Thymus (tissue), 11 donors: Measurements from ENCODE around the gene RNF208. TPM values are rescaled to one million over a fixed set of nuclear protein-coding genes. Genes with fewer than 3 reads are reported as not detected.

Experiments used
- DNase-seq, 9 donors: peaks; one replicate each; pipeline ENCODE4 v3.0.0-alpha.2; 2013; ENCODE audit warnings: low spot score in 9 of 9, low read depth in 6 of 9, missing footprints in 1 of 9
- H3K27ac ChIP-seq, 2 donors: one replicate each; pipeline ENCODE4 v1.5.1; 2013; ENCODE audit warnings: control low read depth in 1 of 2, low read depth in 1 of 2, low read length in 1 of 2, mild to moderate bottlenecking in 1 of 2, moderate library complexity in 1 of 2
- H3K27me3 ChIP-seq, 2 donors: one replicate each; pipeline ENCODE4 v1.5.1; 2013; ENCODE audit warnings: low read length in 1 of 2; ENCODE audit not compliant: control insufficient read depth in 2 of 2, insufficient read depth in 1 of 2
- H3K36me3 ChIP-seq, 2 donors: one replicate each; pipeline ENCODE4 v1.5.1; 2013; ENCODE audit warnings: low read length in 1 of 2, mild to moderate bottlenecking in 1 of 2, moderate library complexity in 1 of 2; ENCODE audit not compliant: control insufficient read depth in 2 of 2, insufficient read depth in 2 of 2
- H3K4me1 ChIP-seq, 2 donors: one replicate each; pipeline ENCODE4 v1.5.1; 2013; ENCODE audit warnings: low read length in 2 of 2; ENCODE audit not compliant: control insufficient read depth in 2 of 2, insufficient read depth in 2 of 2
- H3K4me3 ChIP-seq, 2 donors: one replicate each; pipeline ENCODE4 v1.5.1; 2013; ENCODE audit warnings: low read length in 2 of 2, control low read depth in 1 of 2, mild to moderate bottlenecking in 1 of 2
- H3K9me3 ChIP-seq, 2 donors: one replicate each; pipeline ENCODE4 v1.5.1; 2013; ENCODE audit warnings: low read length in 1 of 2, mild to moderate bottlenecking in 1 of 2; ENCODE audit not compliant: control insufficient read depth in 2 of 2, insufficient read depth in 1 of 2
- WGBS: extraction: QIAGEN DNeasy Blood & Tissue Kit; methylation state at CpG from one replicate; pipeline ENCODE4 v1.1.7; 2013; 5-methylcytosine and 5-hydroxymethylcytosine counted together
- polyA plus RNA-seq: library from polyadenylated mRNA; stranded (reverse); fragments of 200-250 nt; gene quantifications from one replicate; pipeline ENCODE4 v1.2.3, GENCODE V29; 2013
- total RNA-seq: library from RNA; stranded (reverse); fragments of 120-200 nt; gene quantifications from one replicate; pipeline ENCODE4 v1.2.4, GENCODE V29; 2013
- donor health status: healthy.

The RNF208 gene
- total and polyA plus RNA-seq, 2 donors, result 0.09 to 5.3 TPM

DNA sequence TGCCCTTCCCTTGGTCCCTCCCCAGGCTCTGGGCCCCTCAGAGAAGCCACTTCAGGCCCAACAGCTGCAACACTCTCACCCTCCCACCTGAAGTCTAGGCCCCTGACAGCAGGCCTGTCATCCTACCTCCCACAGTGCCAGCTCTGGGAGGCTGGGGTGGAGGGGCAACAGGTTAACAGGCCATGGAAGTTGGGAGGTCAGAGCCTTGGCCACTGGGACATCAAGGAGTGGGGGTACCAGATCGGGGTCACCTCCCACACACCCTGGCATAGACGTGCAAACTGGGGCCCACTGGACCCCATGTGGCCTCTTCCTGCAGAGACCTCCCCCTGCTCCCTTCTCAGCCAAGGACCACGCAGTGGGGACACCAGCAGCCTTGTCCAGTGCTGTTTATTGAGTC is 30.8 kb downstream of the RNF208 start:
- 95% methylated on average over 3 of the region's 3 CpGs for WGBS
- Histone ChIP-seq H3K36me3 (peaks cover 26 to 29% of the 10 kb centered on the region in 2 donors), H3K27ac (no peak overlapping the region), H3K27me3 (no peaks in the 10 kb centered on the region), H3K4me3 (no peak overlapping the region), H3K9me3 (no peaks in the 10 kb centered on the region), H3K4me1 (peaks cover 18 to 29% of the 10 kb centered on the region in 2 donors)
- no peak for DNase-seq

DNA sequence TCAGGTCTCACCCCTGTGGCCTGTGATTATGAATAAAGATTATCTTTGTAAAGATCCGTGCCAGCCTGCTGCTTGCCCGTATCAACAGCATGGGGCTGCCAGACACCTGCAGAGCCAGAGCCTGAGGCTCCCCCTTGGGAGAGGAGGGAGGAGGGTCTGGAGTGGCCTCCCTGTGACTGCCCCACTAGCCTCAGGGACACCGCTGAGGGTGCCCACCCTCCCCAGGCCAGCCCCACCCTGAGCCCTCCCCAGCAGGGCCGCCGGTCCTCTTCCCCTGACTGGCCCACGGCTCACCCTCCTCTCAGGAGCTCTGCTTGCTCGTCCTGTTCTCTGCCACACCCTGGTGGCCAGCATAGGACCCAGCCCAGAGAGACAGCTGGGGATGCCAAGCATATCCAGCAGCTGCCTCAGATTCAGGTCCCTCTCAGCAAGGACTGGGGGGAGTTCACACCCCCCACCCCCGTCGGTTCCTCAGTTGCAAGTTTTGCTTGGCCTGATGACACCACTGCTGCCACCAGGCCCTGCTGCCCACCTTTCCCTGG is 31.7 kb downstream of the RNF208 start:
- no peak overlapping the region for H3K27ac ChIP-seq
- WGBS, result 93% methylated on average over 9 of the region's 9 CpGs
- H3K4me3 ChIP-seq, result no peak overlapping the region
- peaks cover 18 to 29% of the 10 kb centered on the region in 2 donors for H3K4me1 ChIP-seq
- no peaks in the 10 kb centered on the region for H3K27me3 ChIP-seq
- H3K9me3 ChIP-seq, result no peaks in the 10 kb centered on the region
- H3K36me3 ChIP-seq, result peaks cover 26 to 38% of the 10 kb centered on the region in 2 donors
- DNase-seq, result no peak

DNA sequence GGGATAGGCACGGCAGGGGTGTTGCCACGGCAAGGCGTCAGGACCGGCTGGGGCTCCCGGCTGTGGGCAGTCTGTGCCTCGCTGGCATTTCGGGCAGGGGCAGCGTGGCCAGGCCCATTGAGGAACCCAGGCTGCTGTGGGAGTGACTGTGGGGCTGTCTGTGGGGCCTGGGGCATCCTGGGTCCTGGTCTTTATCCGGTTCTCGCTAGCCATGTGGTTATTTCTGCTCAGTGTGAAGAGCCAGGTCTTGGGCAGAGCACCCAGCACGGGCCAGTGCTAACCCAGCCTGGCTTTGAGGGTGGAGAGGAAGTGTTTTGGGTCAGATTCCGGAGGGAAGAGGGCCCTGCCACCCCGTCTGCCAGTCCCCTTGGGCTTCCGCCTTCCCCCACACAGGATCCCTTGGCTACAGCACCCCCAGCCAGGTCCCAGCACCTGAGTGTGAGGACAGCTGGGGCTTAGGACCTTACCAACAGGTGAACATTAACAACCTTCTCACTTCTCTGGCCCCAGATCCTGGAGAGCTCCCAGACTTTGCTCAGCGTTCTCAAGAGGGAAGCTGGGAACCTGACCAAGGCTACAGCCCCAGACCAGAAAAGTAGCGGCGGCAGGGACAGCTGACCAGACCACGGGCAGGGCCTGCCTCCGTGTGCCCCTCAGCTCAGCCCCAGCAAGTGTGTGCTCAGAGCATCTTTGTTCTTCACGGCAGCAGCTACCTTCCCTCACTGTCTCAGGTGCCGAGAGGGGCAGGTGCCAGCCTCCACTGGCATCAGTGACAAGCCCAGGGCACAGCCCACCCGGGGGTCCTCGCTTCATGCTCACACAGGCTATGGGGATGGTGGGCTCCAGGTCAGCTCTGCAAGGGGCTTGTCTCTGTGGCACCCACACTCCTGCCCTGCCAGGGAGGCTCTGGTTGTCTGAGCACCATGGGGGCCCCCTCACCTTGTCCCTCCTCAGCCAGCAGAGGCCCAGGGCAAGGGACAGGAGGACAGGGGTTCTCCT is 32.4 kb downstream of the RNF208 start:
- H3K4me3 ChIP-seq, result peak overlapping the region; percentile 90 to 99
- 47% methylated on average over 23 of the region's 23 CpGs for WGBS
- no peaks in the 10 kb centered on the region for H3K9me3 ChIP-seq
- H3K27me3 ChIP-seq, result no peaks in the 10 kb centered on the region
- H3K27ac ChIP-seq, result peak overlapping the region; percentile 76 to 95
- peaks cover 30 to 46% of the 10 kb centered on the region in 2 donors for H3K36me3 ChIP-seq
- peaks cover 18 to 26% of the 10 kb centered on the region in 2 donors for H3K4me1 ChIP-seq
- no peak for DNase-seq

DNA sequence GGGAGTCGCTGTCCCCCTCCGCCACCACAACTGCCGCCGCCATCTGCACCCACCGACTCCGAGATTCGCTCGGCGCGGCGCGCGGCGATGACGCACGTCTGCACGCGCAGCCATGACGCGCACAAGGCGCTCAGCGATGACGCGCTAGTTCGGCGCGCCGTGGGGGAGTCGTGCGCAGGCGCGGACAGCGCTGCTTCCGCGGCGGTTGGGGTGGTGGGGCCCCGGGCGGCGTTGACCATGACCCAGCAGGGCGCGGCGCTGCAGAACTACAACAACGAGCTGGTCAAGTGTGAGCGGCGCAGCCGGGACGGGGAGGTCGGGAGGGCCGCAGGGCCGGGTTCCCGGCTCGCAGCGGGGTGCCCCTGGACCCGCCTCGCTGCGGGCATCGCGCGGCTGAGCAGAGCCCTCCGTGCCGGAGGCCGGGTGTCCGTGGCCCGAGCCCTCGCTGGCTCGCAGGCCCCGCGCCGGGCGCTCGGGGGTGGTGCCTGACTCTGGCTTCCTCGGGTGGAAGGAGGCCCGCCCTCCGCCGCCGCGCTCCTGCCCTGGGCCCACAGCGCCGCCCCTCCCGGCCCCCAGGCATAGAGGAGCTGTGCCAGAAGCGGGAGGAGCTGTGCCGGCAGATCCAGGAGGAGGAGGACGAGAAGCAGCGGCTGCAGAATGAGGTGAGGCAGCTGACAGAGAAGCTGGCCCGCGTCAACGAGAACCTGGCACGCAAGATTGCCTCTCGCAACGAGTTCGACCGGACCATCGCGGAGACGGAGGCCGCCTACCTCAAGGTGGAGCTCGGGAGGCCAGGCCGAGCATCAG is 33.3 kb downstream of the RNF208 start, which contains the start of the genes ANAPC2 and SSNA1:
Gene ANAPC2, minus strand, starts transcription at position 71 of the 807 bp plus-strand sequence. Its CDS starts 28 bp downstream, at position 43.
Gene SSNA1, plus strand, starts transcription at position 187 of the 807 bp plus-strand sequence. Its CDS starts 51 bp downstream, at position 238.
- Histone ChIP-seq H3K27ac (peak within 1 kb of the TSS; percentile 76 to 95), H3K36me3 (peaks cover 35 to 55% of the 10 kb centered on the region in 2 donors), H3K27me3 (no peaks in the 10 kb centered on the region), H3K9me3 (no peaks in the 10 kb centered on the region), H3K4me1 (peaks cover 18 to 25% of the 10 kb centered on the region in 2 donors), H3K4me3 (peak within 1 kb of the TSS; percentile 90 to 99)
- DNase-seq, result peak; percentile 75 to 98 (median 94)
- WGBS, result under 1% methylated on average over 98 of the region's 98 CpGs

DNA sequence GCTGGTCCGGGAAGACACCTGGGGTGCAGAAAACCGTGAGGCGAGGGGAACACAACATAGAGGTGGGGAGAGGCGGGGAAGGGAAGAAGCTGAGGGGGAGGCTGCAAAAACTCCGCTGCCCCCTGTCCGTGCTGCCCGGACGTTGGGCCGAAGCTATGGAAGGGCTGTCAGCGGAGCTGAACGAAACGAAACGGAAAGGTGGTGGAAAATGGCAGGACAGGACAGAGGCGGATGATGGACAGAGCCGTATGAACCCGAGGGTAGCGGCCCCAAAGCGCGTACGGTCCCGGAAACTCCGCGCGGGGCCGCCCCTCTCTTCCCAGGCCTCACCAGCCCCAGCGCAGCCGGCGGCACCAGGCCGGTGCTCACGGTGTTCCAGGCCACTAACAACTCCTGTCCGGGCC is 34.0 kb downstream of the RNF208 start:
- H3K27me3 ChIP-seq, result no peaks in the 10 kb centered on the region
- under 1% methylated on average over 31 of the region's 31 CpGs for WGBS
- peaks cover 41 to 61% of the 10 kb centered on the region in 2 donors for H3K36me3 ChIP-seq
- H3K4me3 ChIP-seq, result peak overlapping the region; percentile 90 to 99
- no peaks in the 10 kb centered on the region for H3K9me3 ChIP-seq
- H3K27ac ChIP-seq, result peak overlapping the region; percentile 69 to 95
- H3K4me1 ChIP-seq, result peaks cover 18 to 25% of the 10 kb centered on the region in 2 donors
- no peak for DNase-seq

DNA sequence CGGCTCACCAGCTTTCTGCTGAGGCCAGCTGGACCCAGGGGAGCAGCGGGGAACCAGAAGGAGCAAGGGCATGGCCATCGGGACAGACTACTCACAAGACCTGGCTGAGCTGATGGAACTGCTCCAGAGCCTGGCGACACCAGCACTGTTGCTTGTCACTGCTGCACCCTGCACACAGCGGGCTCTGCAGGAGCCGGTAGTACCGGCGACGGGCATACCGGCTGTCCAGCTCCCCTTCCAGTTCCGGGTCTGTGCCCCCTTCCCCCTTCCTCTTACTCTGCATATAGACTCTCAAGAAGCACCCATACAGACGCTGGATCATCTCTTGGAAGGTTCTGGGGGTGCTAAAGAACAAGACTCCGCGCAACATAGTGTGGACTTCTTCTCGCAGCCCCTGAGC is 34.7 kb downstream of the RNF208 start:
- Histone ChIP-seq H3K27ac (no peak overlapping the region), H3K9me3 (no peaks in the 10 kb centered on the region), H3K27me3 (no peaks in the 10 kb centered on the region), H3K4me1 (peaks cover 18 to 25% of the 10 kb centered on the region in 2 donors), H3K36me3 (peaks cover 48 to 68% of the 10 kb centered on the region in 2 donors), H3K4me3 (peak overlapping the region; percentile 90 to 99)
- DNase-seq, result no peak
- 92% methylated on average over 15 of the region's 15 CpGs for WGBS

DNA sequence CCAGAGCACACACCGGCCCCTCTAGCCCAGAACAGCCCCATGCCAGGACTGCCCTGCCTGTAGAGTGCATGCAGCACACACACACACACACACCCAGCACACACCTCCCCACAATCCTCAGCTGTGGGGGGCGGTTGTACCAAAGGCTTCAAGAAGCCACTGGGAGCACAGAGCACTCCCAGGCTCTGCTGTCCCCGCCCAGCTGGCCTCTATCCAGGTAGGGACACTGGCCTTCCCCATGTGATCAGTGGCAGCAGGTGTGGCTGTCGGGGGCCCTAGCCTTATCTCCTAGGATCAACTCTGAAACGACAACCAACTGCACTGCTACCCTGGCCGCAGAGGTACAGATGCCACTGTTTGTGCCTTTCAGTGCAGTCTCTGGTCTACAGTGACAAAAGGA is 35.7 kb downstream of the RNF208 start:
- Histone ChIP-seq H3K27me3 (no peaks in the 10 kb centered on the region), H3K9me3 (no peaks in the 10 kb centered on the region), H3K27ac (no peak overlapping the region), H3K4me1 (peaks cover 18 to 25% of the 10 kb centered on the region in 2 donors), H3K4me3 (no peak overlapping the region), H3K36me3 (peaks cover 53 to 65% of the 10 kb centered on the region in 2 donors)
- DNase-seq, result no peak
- 95% methylated on average over 6 of the region's 6 CpGs for WGBS

DNA sequence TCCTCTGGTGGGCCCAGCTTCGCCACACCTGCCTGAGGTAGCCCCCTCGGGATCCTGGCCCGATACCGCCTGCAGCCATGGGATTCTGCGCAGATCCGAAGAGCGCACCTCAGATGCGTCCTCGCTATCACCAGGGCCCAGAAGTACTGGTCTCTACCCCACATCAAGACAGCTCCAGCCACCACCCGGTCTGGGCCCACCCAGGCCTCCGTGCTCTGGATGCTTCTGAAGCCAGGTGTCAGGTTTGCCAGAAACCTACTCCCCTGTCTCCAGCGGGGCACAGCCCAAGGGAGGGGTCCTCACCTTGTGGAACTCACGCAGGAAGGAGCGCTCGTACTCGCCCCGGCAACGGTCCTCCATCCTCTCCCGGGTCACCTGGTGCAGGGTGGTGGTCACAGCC is 36.1 kb downstream of the RNF208 start:
- H3K36me3 ChIP-seq, result peaks cover 53 to 65% of the 10 kb centered on the region in 2 donors
- no peaks in the 10 kb centered on the region for H3K9me3 ChIP-seq
- WGBS, result 98% methylated on average over 19 of the region's 19 CpGs
- no peak for DNase-seq
- no peak overlapping the region for H3K27ac ChIP-seq
- H3K4me3 ChIP-seq, result no peak overlapping the region
- H3K27me3 ChIP-seq, result no peaks in the 10 kb centered on the region
- H3K4me1 ChIP-seq, result peaks cover 18 to 25% of the 10 kb centered on the region in 2 donors
